Adipose tissue (tissue), 3 donors: ENCODE data around the gene SNAP91. TPM values are rescaled to one million over a fixed set of nuclear protein-coding genes. Genes with fewer than 3 reads are reported as not detected.

Experiments
- polyA plus RNA-seq, 3 donors: library from polyadenylated mRNA; stranded (reverse); fragments of 200-250 nt; gene quantifications; one replicate each; pipeline ENCODE4 v1.2.3, GENCODE V29; 2013
- donor health status: healthy with polysubstance abuse.
- donor health status: Bipolar disorder and iron deficiency.
- donor health status: healthy.

The SNAP91 gene
- polyA plus RNA-seq, 3 donors = 0.03 to 0.90 (median 0.78) TPM

Other genes starting within 250 kb of the SNAP91 start
- gene PRSS35, start 196.6 kb downstream of the SNAP91 start, polyA plus RNA-seq = under 1 TPM; 0.11 to 0.42 (median 0.29) TPM
- under 1 TPM in 2 of 3 donors, not detected in 1; 0.07 to 0.48 TPM for gene RIPPLY2, start 144.3 kb upstream of the SNAP91 start, polyA plus RNA-seq
- gene CYB5R4, start 150.6 kb upstream of the SNAP91 start, polyA plus RNA-seq = 10 to 100 TPM in 1 of 3 donors, 1 to 10 TPM in 2; 4.1 to 11.7 (median 9.8) TPM